Endothelial cell of umbilical vein (primary cell): ENCODE results near the gene FOXRED2. TPM values are rescaled to one million over a fixed set of nuclear protein-coding genes. Genes with fewer than 3 reads are reported as not detected.

Experiments
- BruUV-seq: library from RNA; stranded (reverse); fragments of 400-500 nt; replicated peaks from 2 replicates; lab custom pipeline; 2021; lab: Mats Ljungman, UMichigan
- CTCF ChIA-PET: fragments of 300-600, 350-600 bp; sonication (Branson Sonifier 250); formaldehyde crosslinking; loops from one replicate; lab custom pipeline; 2021; ENCODE audit warnings: antibody characterized with exemption, inconsistent platforms; lab: Charles Lee
- POLR2A ChIA-PET: fragments of 300-600, 350-600 bp; sonication (Branson Sonifier 250); formaldehyde crosslinking; loops from one replicate; lab custom pipeline; 2021; ENCODE audit warnings: antibody characterized with exemption, inconsistent platforms; lab: Charles Lee
- DNase-seq: peaks from one replicate; pipeline ENCODE4 v3.0.0-alpha.2; 2011; ENCODE audit warnings: low read depth, low spot score
- FAIRE-seq: peaks from 2 replicates; lab custom pipeline; 2011; peaks lifted over from hg19 to GRCh38; lab: Jason Lieb, UNC
- H2AFZ ChIP-seq: 2 replicates; pipeline ENCODE4 v1.6.0; 2012; ENCODE audit warnings: low read depth, low read length, control low read depth, inconsistent platforms
- H3K27ac ChIP-seq: 2 replicates; pipeline ENCODE4 v1.5.1; 2011; ENCODE audit warnings: low read depth, mild to moderate bottlenecking, control low read depth, low read length, moderate library complexity; ENCODE audit not compliant: insufficient read depth
- H3K27me3 ChIP-seq, 2 experiments: 2 replicates each; pipeline versions ENCODE4 v1.6.0 to v1.6.1; 2011; ENCODE audit warnings: low read length in 2 of 2, mixed read lengths in 1 of 2; ENCODE audit not compliant: control insufficient read depth in 2 of 2, insufficient read depth in 2 of 2
- H3K36me3 ChIP-seq, 2 experiments: 2 replicates in 1 of 2; 3 replicates in 1 of 2; pipeline ENCODE4 v1.5.1; 2011; ENCODE audit warnings: low read length in 2 of 2, mild to moderate bottlenecking in 1 of 2, moderate library complexity in 1 of 2; ENCODE audit not compliant: control insufficient read depth in 2 of 2, insufficient read depth in 2 of 2; ENCODE audit errors: extremely low read depth in 1 of 2
- H3K4me1 ChIP-seq: 3 replicates; pipeline ENCODE4 v1.5.1; 2011; ENCODE audit warnings: mild to moderate bottlenecking, low read length; ENCODE audit not compliant: control insufficient read depth, insufficient read depth; ENCODE audit errors: extremely low read depth
- H3K4me2 ChIP-seq: 2 replicates; pipeline ENCODE4 v1.6.1; 2011; ENCODE audit warnings: low read length, control low read depth, mixed read lengths; ENCODE audit not compliant: insufficient read depth
- H3K4me3 ChIP-seq, 3 experiments: fragments of 200-600 bp in 1 of 3; sonication (generic), shearing (Covaris generic) in 1 of 3; replicated peaks in 1 of 3; 2 replicates each; pipeline ENCODE4 v1.5.1; 2011 to 2016; ENCODE audit warnings: control low read depth in 3 of 3, low read length in 3 of 3, mild to moderate bottlenecking in 2 of 3, inconsistent platforms in 1 of 3, low read depth in 1 of 3, moderate library complexity in 1 of 3; ENCODE audit not compliant: insufficient read depth in 1 of 3
- H3K79me2 ChIP-seq: 2 replicates; pipeline ENCODE4 v1.6.0; 2012; ENCODE audit warnings: low read length, inconsistent platforms; ENCODE audit not compliant: control insufficient read depth, insufficient read depth
- H3K9ac ChIP-seq: replicated peaks from 2 replicates; pipeline ENCODE3; 2011; ENCODE audit warnings: low read length, control low read depth; ENCODE audit not compliant: insufficient read depth; ENCODE audit errors: extremely low read depth
- H3K9me1 ChIP-seq: replicated peaks from 3 replicates; pipeline ENCODE4 v1.6.0; 2011; ENCODE audit warnings: mild to moderate bottlenecking, low read length; ENCODE audit not compliant: control insufficient read depth, insufficient read depth; ENCODE audit errors: extremely low read depth
- H3K9me3 ChIP-seq: replicated peaks from 2 replicates; pipeline ENCODE4 v1.5.1; 2012; ENCODE audit warnings: low read length, inconsistent platforms; ENCODE audit not compliant: control insufficient read depth, insufficient read depth
- H4K20me1 ChIP-seq: replicated peaks from 2 replicates; pipeline ENCODE3; 2011; ENCODE audit warnings: mild to moderate bottlenecking, low read length; ENCODE audit not compliant: control insufficient read depth, insufficient read depth; ENCODE audit errors: extremely low read depth
- EZH2 ChIP-seq: IDR thresholded peaks from 2 replicates; pipeline ENCODE4 v1.6.1; 2012; ENCODE audit warnings: borderline replicate concordance, low read depth, mild to moderate bottlenecking, moderate library complexity, low read length, inconsistent platforms; ENCODE audit not compliant: severe bottlenecking
- FOS ChIP-seq: IDR thresholded peaks from 2 replicates; pipeline ENCODE4 v1.6.1; 2011; ENCODE audit warnings: mild to moderate bottlenecking, low read length, moderate library complexity, borderline replicate concordance; ENCODE audit not compliant: insufficient read depth
- GATA2 ChIP-seq: IDR thresholded peaks from 2 replicates; pipeline ENCODE4 v1.7.0; 2011; ENCODE audit warnings: low read depth, mild to moderate bottlenecking, moderate library complexity, mixed read lengths, low read length; ENCODE audit not compliant: insufficient read length, insufficient read depth
- JUN ChIP-seq: IDR thresholded peaks from 2 replicates; pipeline ENCODE4 v1.6.1; 2011; ENCODE audit warnings: borderline replicate concordance, low read depth; ENCODE audit not compliant: insufficient read length, insufficient read depth
- MYC ChIP-seq: IDR thresholded peaks from one replicate; pipeline ENCODE4 v1.6.1; 2011; ENCODE audit warnings: mild to moderate bottlenecking, low read depth, low read length
- POLR2A ChIP-seq: IDR thresholded peaks from 2 replicates; pipeline ENCODE4 v1.6.1; 2012; ENCODE audit warnings: low read depth, mild to moderate bottlenecking, control low read depth, low read length
- POLR2AphosphoS5 ChIP-seq: IDR thresholded peaks from 2 replicates; pipeline ENCODE4 v1.6.1; 2012; ENCODE audit warnings: low read depth, mild to moderate bottlenecking, control low read depth, low read length, moderate library complexity; ENCODE audit not compliant: insufficient read depth
- dilution Hi-C: fragments of 300-500 bp; cut with MboI; formaldehyde crosslinking; loops from one replicate; pipeline ENCODE4 v1.15.0; 2019; ENCODE audit warnings: low sequenced_read_pairs; ENCODE audit not compliant: extremely low pct_ligation_motif_present
- intact Hi-C: fragments of 100-400 bp; cut with micrococcal nuclease; formaldehyde crosslinking; loops from one replicate; pipeline ENCODE4 v1.10.0; 2022
- polyA plus RNA-seq, 4 experiments: library from polyadenylated mRNA; depleted of rRNA in 3 of 4; stranded (reverse) in 3 of 4; unstranded in 1 of 4; fragments of >200 nt; gene quantifications; 2 replicates each; pipeline versions ENCODE4 v1.2.1 to v1.2.3, GENCODE V29; 2011 to 2012; ENCODE audit warnings: missing spikeins in 1 of 4
- total RNA-seq: library from RNA; stranded (reverse); gene quantifications from 2 replicates; pipeline ENCODE4 v1.2.3, GENCODE V29; 2021
- TF ChIP-seq, protein P1 (sequence below), 2 donors: IDR thresholded peaks; 1 replicate in 1 of 2; 2 replicates in 1 of 2; pipeline ENCODE4 v1.5.1; 2011; ENCODE audit warnings: low read length in 2 of 2, mild to moderate bottlenecking in 2 of 2, moderate library complexity in 2 of 2, control low read depth in 1 of 2, inconsistent platforms in 1 of 2, low read depth in 1 of 2; ENCODE audit not compliant: insufficient read depth in 1 of 2; ENCODE audit errors: extremely low read depth in 1 of 2
- TF ChIP-seq, protein P2 (sequence below): IDR thresholded peaks from 2 replicates; pipeline ENCODE4 v1.6.1; 2011; ENCODE audit not compliant: insufficient read depth, insufficient read length

The FOXRED2 gene
- total and polyA plus RNA-seq, 2 donors (not counting 3 experiments of a cell fraction or from before 2014, with no cell fraction given) = 8.4 to 20.4 TPM

DNA sequence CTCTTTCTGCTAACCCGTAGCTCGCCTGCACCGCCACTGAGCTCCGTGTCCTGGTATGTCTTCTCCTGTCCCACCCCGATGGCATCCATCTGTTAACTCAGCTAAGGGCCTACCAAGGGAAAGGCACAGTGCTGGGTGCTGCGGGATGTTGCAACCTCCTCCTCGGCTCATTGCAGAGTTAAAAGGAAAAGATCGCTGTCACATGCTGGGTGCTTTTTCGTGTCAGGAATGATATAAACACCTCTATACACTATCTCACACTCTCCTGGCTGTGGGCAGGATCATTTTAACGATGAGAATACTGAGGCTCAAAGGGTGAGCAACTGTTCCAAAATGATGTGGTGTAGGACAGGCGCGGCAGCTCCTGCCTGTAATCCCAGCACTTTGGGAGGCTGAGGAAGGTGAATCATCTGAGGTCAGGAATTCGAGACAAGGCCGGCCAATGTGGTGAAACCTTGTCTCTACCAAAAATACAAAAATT lies 35.5 kb downstream of the FOXRED2 start:
- FAIRE-seq (no peak), DNase-seq (no peak)
- dilution Hi-C loops = no loop called here
- Histone ChIP-seq H3K9ac (no peak overlapping the region), H3K27me3 (no peaks in the 10 kb centered on the region), H2AFZ (no peak overlapping the region), H3K27ac (no peak overlapping the region), H3K4me3 (no peak overlapping the region), H3K36me3 (peaks cover 6 to 22% of the 10 kb centered on the region in 2 experiments), H3K4me2 (no peak overlapping the region), H3K9me3 (no peaks in the 10 kb centered on the region), H3K9me1 (no peaks in the 10 kb centered on the region), H3K79me2 (peaks cover 5% of the 10 kb centered on the region), H4K20me1 (no peaks in the 10 kb centered on the region), H3K4me1 (peaks cover 26% of the 10 kb centered on the region)
- BruUV-seq = no TSS peak
- intact Hi-C loops = no loop called here
- TF ChIP-seq POLR2A (no peak), MYC (no peak), POLR2AphosphoS5 (no peak), GATA2 (no peak), FOS (no peak), EZH2 (no peak), JUN (no peak)
- TF ChIP-seq, protein P1, sequence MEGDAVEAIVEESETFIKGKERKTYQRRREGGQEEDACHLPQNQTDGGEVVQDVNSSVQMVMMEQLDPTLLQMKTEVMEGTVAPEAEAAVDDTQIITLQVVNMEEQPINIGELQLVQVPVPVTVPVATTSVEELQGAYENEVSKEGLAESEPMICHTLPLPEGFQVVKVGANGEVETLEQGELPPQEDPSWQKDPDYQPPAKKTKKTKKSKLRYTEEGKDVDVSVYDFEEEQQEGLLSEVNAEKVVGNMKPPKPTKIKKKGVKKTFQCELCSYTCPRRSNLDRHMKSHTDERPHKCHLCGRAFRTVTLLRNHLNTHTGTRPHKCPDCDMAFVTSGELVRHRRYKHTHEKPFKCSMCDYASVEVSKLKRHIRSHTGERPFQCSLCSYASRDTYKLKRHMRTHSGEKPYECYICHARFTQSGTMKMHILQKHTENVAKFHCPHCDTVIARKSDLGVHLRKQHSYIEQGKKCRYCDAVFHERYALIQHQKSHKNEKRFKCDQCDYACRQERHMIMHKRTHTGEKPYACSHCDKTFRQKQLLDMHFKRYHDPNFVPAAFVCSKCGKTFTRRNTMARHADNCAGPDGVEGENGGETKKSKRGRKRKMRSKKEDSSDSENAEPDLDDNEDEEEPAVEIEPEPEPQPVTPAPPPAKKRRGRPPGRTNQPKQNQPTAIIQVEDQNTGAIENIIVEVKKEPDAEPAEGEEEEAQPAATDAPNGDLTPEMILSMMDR (IDR thresholded peaks at IDR 0.05; ENCODE audit: extremely low read depth in 1 of 2, insufficient read depth in 1 of 2, low read depth in 1 of 2, low read length in 2 of 2) = no peak
- TF ChIP-seq, protein P2, sequence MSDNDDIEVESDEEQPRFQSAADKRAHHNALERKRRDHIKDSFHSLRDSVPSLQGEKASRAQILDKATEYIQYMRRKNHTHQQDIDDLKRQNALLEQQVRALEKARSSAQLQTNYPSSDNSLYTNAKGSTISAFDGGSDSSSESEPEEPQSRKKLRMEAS = no peak
- POLR2A ChIA-PET = interaction anchor here (1.1 to 1.6 kb wide), 3 partner anchors 83 to 156 kb away, joined by 3 to 6 read pairs (median 3); partner anchors contain the start of gene MYH9
- CTCF ChIA-PET = interaction anchor here (0.6 to 5.3 kb wide), 26 partner anchors 10 to 183 kb away, joined by 3 to 68 read pairs (median 10); partner anchors contain the start of gene MYH9
